Effector memory CD8-positive, alpha-beta T cell (primary cell): ENCODE data around the gene TUBA1C.
"Not testable (repeated sequence)": the region's sequence is repeated elsewhere in the genome, so short reads cannot be mapped to it uniquely, and the experiment has no call there.

ENCODE experiments used
- ATAC-seq: fragments of 150-1000 bp; cut with Tn5 transposase; replicated peaks from 2 replicates; pipeline ENCODE4 v1.10.0; 2021; ENCODE audit warnings: mild to moderate bottlenecking, moderate library complexity
- DNase-seq, 3 experiments: peaks; one replicate each; pipeline ENCODE4 v3.0.0; 2021
- H3K27ac Mint-ChIP-seq, 2 donors: one replicate each; pipeline ENCODE4 v1.8.0; 2022; ENCODE audit warnings: mild to moderate bottlenecking in 2 of 2, mixed read lengths in 2 of 2, moderate library complexity in 2 of 2
- H3K27me3 Mint-ChIP-seq, 2 donors: one replicate each; pipeline ENCODE4 v1.8.0; 2022; ENCODE audit warnings: mixed read lengths in 2 of 2
- H3K36me3 Mint-ChIP-seq: one replicate; pipeline ENCODE4 v1.8.0; 2022; ENCODE audit warnings: mild to moderate bottlenecking, moderate library complexity, mixed read lengths; ENCODE audit not compliant: insufficient read depth
- H3K4me1 Mint-ChIP-seq, 2 donors: one replicate each; pipeline ENCODE4 v1.8.0; 2022; ENCODE audit warnings: low read depth in 2 of 2, mixed read lengths in 2 of 2
- H3K4me3 Mint-ChIP-seq, 2 donors: one replicate each; pipeline ENCODE4 v1.8.0; 2022; ENCODE audit warnings: mild to moderate bottlenecking in 2 of 2, mixed read lengths in 2 of 2, moderate library complexity in 2 of 2
- H3K9me3 Mint-ChIP-seq, 2 donors: one replicate each; pipeline ENCODE4 v1.8.0; 2022; ENCODE audit warnings: mixed read lengths in 2 of 2

The TUBA1C gene

DNA sequence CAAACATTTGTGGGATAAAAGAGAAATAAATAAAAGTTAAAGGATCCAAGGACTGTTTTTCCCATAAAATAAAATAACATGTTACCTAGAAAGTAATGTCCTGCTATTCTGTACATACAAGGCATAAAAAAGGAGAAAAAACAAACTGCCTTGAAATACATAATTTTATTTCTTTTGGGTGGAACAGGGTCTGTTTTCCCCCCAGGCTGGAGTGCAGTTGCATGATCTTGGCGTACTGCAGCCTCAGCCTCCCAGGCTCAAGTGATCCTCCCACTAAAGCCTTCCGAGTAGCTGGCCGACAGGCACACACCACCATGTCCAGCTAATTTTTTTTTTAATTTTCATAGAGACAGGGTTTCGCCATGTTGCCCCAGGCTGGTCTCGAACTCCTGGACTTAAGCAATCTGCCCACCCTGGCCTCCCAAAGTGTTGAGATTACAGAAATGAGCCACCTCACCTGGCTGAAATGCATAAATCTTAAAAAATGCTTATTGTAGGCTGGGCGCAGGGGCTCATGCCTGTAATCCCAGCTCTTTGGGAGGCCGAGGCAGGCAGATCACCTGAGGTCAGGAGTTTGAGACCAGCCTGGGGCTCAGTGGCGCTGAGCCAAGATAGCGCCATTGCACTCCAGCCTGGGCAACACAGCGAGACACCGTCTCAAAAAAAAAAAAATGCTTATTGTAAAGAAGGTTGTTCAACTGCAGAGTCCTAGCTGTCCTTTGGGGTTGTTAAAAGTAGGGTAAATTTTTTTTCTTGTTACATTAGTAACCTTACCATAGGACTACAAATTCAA, 4.1 kb upstream of the TUBA1C start:
- no peaks in the 10 kb centered on the region for H3K27me3 Mint-ChIP-seq
- H3K4me3 Mint-ChIP-seq = no peak overlapping the region
- DNase-seq (no peak), ATAC-seq (no peak)
- no peak overlapping the region for H3K27ac Mint-ChIP-seq
- no peaks in the 10 kb centered on the region for H3K9me3 Mint-ChIP-seq
- peaks cover 4% of the 10 kb centered on the region in 2 donors for H3K4me1 Mint-ChIP-seq
- peaks cover 17% of the 10 kb centered on the region for H3K36me3 Mint-ChIP-seq

DNA sequence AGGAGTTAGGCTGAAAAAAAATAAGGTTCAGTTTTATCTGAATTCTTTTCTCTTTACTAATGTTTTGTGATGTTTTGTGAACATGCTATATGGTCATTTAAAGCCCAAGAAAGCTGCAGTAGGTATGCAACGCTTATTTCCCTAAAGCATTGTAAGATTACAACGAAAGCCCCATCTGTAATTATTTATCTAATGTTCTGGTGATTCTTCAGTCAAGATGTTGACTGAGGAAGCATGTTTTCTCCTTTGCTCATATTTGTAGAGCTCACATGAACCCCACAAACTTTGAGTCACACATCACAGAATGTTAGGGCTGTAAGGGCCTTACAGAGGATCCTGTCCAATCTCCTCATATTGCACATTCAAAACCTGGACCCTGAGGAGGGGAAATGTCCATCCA, 3.2 kb upstream of the TUBA1C start:
- DNase-seq (no peak), ATAC-seq (no peak)
- H3K4me3 Mint-ChIP-seq = no peak overlapping the region
- no peak overlapping the region for H3K27ac Mint-ChIP-seq
- peaks cover 22% of the 10 kb centered on the region for H3K36me3 Mint-ChIP-seq
- H3K27me3 Mint-ChIP-seq = no peaks in the 10 kb centered on the region
- H3K9me3 Mint-ChIP-seq = no peaks in the 10 kb centered on the region
- peaks cover 4 to 5% of the 10 kb centered on the region in 2 donors for H3K4me1 Mint-ChIP-seq

DNA sequence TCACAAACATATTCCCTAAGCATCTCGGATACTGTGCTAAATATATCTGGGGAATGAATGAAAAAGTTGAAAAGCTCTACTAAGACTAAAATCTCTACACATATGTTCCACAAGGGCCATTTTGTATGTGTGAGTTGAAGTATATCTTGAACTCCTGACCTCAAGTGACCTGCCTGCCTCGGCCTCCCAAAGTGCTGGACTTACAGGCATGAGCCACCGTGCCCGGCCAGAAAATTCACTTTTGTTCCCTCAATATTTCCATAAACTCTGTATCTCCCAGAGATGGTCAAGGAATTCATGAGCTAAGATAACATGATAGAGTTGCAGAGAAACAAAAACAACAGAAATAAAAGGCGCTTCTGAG, 1.5 kb upstream of the TUBA1C start:
- no peak overlapping the region for H3K27ac Mint-ChIP-seq

DNA sequence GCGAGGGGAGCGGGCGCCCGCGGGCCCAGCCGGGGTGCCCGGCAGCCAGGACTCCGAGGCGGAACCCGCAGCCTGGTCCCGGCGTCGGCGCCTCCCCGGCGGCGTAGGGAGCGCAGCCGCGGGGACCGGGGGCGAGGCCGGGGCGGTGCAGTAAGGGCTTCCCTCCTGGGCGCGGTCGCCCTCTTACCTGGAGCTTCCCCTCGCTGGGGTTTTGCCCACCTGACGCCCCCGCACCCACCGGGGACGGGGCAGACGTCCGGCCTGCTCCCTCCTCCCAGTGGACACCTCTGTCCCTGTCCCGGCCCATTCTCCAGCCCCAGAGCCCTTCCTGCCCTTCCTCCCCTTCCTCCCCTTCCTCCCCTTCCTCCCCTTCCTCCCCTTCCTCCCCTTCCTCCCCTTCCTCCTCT, 413 bp upstream of the TUBA1C start:
- ATAC-seq = peak; percentile 54
- no peaks in the 10 kb centered on the region for H3K9me3 Mint-ChIP-seq
- peaks cover 23% of the 10 kb centered on the region for H3K36me3 Mint-ChIP-seq
- H3K27ac Mint-ChIP-seq = peak overlapping the region; percentile 65 to 81
- no peaks in the 10 kb centered on the region for H3K27me3 Mint-ChIP-seq
- H3K4me1 Mint-ChIP-seq = peaks cover 13% of the 10 kb centered on the region in 2 donors
- DNase-seq = peak; percentile 11 to 43 (median 22)
- H3K4me3 Mint-ChIP-seq = peak overlapping the region; percentile 82 to 85

More for the DNA sequence above, 1.5 kb upstream of the TUBA1C start:
- Mint-ChIP-seq H3K4me3 (peak overlapping the region; percentile 82 to 85), H3K27me3 (no peaks in the 10 kb centered on the region), H3K4me1 (peaks cover 9 to 11% of the 10 kb centered on the region in 2 donors), H3K36me3 (peaks cover 18% of the 10 kb centered on the region), H3K9me3 (no peaks in the 10 kb centered on the region)
- ATAC-seq = no peak
- no peak for DNase-seq

DNA sequence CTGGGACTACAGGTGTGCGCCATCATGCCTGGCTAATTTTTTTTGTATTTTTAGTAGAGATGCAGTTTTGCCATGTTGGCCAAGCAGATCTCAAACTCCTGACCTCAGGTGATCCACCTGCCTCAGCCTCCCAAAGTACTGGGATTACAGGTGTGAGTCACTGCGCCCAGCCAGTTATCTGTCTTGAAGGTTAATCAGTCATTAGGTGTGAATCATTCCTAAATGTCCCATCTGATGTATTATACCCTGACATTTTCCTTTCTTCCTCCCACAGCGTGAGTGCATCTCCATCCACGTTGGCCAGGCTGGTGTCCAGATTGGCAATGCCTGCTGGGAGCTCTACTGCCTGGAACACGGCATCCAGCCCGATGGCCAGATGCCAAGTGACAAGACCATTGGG, 4.3 kb downstream of the TUBA1C start:
- H3K4me3 Mint-ChIP-seq, H3K4me1 Mint-ChIP-seq, ATAC-seq, DNase-seq, H3K27ac Mint-ChIP-seq, H3K27me3 Mint-ChIP-seq, H3K9me3 Mint-ChIP-seq: not testable (repeated sequence)
- peaks cover 50% of the 10 kb centered on the region for H3K36me3 Mint-ChIP-seq

DNA sequence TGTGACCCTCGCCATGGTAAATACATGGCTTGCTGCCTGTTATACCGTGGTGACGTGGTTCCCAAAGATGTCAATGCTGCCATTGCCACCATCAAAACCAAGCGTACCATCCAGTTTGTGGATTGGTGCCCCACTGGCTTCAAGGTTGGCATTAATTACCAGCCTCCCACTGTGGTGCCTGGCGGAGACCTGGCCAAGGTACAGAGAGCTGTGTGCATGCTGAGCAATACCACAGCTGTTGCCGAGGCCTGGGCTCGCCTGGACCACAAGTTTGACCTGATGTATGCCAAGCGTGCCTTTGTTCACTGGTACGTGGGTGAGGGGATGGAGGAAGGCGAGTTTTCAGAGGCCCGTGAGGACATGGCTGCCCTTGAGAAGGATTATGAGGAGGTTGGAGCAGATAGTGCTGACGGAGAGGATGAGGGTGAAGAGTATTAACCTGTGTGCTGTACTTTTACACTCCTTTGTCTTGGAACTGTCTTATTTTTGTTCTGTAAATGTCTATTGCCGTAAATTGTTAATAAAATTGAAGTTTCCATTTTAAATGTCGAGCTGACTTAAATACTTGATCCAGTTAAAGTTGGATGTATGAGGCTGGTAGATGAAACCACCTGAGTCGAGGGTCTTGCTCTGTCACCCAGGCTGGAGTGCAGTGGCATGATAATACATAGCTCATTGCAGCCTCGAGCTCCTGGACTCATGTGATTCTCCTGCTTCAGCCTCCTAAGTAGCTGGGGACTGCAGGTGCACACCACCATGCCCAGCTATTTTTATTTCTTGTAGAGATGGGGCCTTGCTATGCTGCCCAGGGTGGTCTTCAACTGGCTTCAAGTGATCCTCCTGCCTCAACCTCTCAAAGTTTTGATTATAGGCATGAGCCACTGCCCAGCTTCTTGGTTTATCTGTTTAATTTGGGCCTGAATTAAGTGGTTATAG, 8.2 kb downstream of the TUBA1C start:
- no peak overlapping the region for H3K4me3 Mint-ChIP-seq
- DNase-seq (no peak), ATAC-seq (no peak)
- peaks cover 36% of the 10 kb centered on the region for H3K36me3 Mint-ChIP-seq
- H3K27ac Mint-ChIP-seq = no peak overlapping the region
- H3K9me3 Mint-ChIP-seq = no peaks in the 10 kb centered on the region
- peaks cover 2 to 4% of the 10 kb centered on the region in 2 donors for H3K4me1 Mint-ChIP-seq
- no peaks in the 10 kb centered on the region for H3K27me3 Mint-ChIP-seq

DNA sequence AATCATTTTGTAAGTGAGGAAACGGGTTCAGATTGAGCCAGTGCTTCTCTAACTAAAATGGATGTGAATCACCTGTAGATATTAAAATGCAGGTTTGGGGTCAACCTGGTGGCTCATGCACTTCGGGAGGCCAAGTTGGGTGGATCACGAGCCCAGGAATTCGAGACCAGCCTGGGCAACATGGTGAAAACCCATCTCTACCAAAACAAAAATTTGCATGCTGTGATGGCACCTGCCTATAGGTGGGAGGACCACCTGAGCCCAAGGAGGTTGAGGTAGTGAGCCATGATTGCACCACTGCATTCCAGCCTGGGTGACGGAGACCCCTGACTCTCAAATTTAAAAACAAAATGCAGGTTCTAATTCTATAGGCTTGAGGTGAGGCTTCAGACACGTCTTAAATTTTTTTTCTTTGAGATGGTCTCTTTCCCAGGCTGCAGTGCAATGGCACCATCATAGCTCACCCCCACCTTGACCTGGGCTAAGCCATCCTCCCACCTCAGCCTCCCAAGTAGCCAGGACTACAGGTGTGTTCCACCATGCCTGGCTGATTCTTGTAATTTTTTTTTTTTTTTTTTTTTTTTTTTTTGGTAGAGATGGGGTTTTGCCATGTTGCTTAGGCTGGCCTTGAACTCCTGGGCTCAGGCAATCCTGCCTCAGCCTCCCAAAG, 9.0 kb downstream of the TUBA1C start:
- no peaks in the 10 kb centered on the region for H3K9me3 Mint-ChIP-seq
- H3K27me3 Mint-ChIP-seq = no peaks in the 10 kb centered on the region
- no peak for DNase-seq
- peaks cover 36% of the 10 kb centered on the region for H3K36me3 Mint-ChIP-seq
- ATAC-seq = no peak
- no peaks in the 10 kb centered on the region for H3K4me1 Mint-ChIP-seq
- H3K4me3 Mint-ChIP-seq = no peak overlapping the region
- H3K27ac Mint-ChIP-seq = no peak overlapping the region

DNA sequence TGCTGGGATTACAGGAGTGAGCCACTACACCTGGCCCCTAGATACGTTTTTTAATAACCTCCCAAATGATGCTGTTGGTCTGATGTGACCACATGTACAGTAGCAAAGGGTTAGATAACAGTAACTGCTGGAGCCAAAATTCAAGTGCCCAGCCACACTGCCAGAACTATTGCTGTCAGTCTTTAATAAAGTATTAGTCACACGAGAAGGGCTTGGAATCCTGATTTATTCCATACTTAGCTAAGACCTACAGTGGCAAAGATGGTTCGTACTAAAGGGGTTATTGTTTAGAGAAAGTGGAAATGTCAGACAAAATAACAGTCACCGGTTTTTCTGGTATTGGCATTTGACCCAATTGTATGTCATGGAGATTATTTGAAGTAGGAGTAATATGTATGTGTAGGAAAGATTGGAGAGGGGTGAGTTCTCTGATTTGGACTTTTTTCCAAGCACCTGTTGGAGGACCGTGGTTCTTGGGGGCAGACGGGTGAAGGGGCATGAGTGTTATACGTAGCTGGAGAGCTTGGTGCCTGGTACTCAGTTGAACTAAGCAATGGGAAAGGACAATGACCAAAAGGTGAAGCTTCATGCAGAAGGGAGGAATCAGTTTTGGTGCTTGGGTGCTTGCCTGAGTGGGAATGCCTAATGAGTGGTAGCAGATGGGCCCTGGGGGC, 9.7 kb downstream of the TUBA1C start:
- ATAC-seq (no peak), DNase-seq (no peak)
- H3K9me3 Mint-ChIP-seq = no peaks in the 10 kb centered on the region
- H3K36me3 Mint-ChIP-seq = peaks cover 30% of the 10 kb centered on the region
- no peak overlapping the region for H3K27ac Mint-ChIP-seq
- H3K4me1 Mint-ChIP-seq = no peaks in the 10 kb centered on the region
- no peak overlapping the region for H3K4me3 Mint-ChIP-seq
- H3K27me3 Mint-ChIP-seq = peaks cover 0 to 6% of the 10 kb centered on the region in 2 donors

DNA sequence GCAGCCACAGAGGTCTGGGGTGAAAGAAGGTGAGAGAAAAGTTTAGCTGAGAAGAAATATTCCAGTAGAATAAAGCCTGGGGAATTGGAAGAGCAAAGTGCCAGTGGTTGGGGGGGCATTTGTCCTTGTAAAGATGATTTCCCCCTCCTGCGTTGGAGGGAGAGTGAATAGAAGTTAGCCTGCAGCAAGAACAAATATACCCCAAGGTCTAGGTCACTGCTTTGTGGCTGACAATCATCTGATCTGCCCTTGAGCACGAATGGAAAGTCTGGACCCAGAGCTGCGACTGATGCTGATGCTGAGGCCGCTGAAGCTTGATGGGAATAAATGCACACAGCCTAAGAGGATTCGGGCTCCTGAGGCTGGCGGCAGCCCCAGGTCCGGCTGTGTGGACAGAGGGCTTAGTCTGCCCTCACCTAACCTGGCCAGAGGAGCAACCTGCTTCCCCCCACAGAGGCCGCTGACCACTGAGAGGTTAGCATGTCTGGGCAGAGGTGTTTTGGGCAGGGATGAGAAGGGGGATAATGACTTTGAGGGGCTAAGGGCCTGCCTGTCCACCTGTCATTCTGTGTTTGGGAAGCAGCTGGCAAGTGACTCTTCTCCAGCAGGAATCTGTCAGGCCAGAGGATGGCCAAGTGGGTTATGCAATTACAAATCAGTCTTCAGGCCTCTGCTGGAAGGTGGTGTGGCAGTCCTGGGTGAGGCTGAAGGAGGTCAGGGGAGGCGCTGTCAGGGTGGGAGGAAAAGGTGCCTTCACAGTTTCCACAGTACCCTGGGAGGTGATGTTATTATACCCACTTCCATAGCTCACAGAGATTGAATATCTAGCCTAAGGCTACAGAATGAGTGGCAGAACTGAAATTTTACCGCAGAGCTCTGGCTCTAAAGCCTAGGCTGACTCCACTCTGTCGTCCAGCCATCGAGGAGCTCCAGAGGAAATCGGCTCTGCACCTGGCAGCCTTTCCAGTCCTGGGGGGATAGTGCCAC, 11.7 kb downstream of the TUBA1C start:
- ATAC-seq = no peak
- Mint-ChIP-seq H3K27ac (no peak overlapping the region), H3K9me3 (no peaks in the 10 kb centered on the region), H3K4me1 (no peaks in the 10 kb centered on the region), H3K36me3 (peaks cover 23% of the 10 kb centered on the region), H3K4me3 (no peak overlapping the region), H3K27me3 (peaks cover 8 to 11% of the 10 kb centered on the region in 2 donors)
- no peak for DNase-seq

DNA sequence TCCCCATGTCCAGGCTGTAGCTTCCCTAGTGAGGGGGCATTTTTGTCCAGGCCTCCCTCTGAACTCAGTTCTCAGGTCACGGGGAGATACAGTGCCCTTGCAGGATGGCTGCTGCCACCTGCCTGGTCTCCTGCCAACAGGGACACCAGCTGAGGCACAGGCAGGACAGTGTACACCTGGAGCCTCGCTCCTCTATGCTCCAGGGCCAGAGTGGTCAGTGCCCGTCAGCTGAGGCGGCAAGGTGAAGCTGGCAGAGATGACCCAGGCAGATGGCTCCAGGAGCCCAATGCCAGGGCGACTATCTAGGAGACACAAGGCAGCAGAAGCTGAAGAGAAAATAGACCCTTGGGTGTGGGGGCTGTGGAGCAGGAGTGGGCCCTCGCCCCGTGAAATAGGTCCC, 12.6 kb downstream of the TUBA1C start:
- H3K27ac Mint-ChIP-seq = no peak overlapping the region

DNA sequence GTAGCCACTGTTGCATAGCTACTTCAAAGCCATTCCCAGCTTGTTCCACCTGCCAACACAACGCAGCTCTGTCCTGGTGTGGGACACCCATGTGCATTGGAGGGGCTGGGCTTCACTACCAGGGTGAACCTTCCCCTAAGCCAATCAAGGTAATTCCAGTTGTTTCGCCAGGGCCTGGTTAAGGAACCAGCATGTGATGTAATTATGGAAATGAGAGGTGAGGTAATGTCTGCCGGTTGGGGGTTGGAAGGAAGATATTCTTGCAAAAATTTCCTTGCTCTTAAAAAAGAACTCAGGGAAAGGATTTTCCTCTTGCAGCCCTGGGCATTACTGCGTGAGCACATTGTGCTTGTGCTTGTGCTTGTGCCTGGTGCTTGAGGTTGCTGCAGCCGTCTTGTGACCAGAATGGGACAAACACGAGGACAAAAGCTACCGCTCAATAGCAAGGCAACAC, 14.9 kb downstream of the TUBA1C start:
- H3K4me1 Mint-ChIP-seq = no peaks in the 10 kb centered on the region
- DNase-seq = no peak
- H3K27ac Mint-ChIP-seq = no peak overlapping the region
- no peak overlapping the region for H3K4me3 Mint-ChIP-seq
- H3K9me3 Mint-ChIP-seq = no peaks in the 10 kb centered on the region
- peaks cover 3% of the 10 kb centered on the region for H3K36me3 Mint-ChIP-seq
- no peak for ATAC-seq
- H3K27me3 Mint-ChIP-seq = peaks cover 10 to 34% of the 10 kb centered on the region in 2 donors

More for the DNA sequence above, 12.6 kb downstream of the TUBA1C start:
- H3K27me3 Mint-ChIP-seq = peaks cover 8 to 19% of the 10 kb centered on the region in 2 donors
- H3K9me3 Mint-ChIP-seq = no peaks in the 10 kb centered on the region
- no peaks in the 10 kb centered on the region for H3K4me1 Mint-ChIP-seq
- ATAC-seq = no peak
- H3K36me3 Mint-ChIP-seq = peaks cover 16% of the 10 kb centered on the region
- DNase-seq = no peak
- no peak overlapping the region for H3K4me3 Mint-ChIP-seq

DNA sequence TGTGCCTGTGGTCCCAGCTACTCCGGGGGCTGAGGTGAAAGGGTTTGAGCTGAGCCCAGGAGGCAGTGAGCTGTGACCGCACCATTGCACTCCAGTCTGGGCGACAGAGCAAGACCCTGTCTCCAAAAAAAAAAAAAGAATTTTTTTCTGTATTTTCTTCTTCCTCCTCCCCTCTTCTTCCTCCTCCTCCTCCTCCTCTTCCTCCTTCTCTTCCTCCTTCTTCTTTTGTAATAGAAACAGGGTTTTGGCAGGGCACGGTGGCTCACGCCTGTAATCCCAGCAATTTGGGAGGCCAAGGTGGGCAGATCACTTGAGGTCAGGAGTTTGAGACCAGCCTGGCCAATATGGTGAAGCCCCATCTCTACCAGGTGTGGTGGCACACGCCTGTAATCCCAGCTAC, 15.7 kb downstream of the TUBA1C start:
- H3K36me3 Mint-ChIP-seq, DNase-seq, H3K4me3 Mint-ChIP-seq, H3K4me1 Mint-ChIP-seq, H3K27ac Mint-ChIP-seq, H3K9me3 Mint-ChIP-seq, ATAC-seq: not testable (repeated sequence)
- H3K27me3 Mint-ChIP-seq = peaks cover 13 to 40% of the 10 kb centered on the region in 2 donors
